Endothelial cell of umbilical vein (primary cell): ENCODE results near the gene HRH2. TPM values are rescaled to one million over a fixed set of nuclear protein-coding genes. Genes with fewer than 3 reads are reported as not detected.

Experiments
- BruUV-seq: library from RNA; stranded (reverse); fragments of 400-500 nt; replicated peaks from 2 replicates; lab custom pipeline; 2021; lab: Mats Ljungman, UMichigan
- CTCF ChIA-PET: fragments of 300-600, 350-600 bp; sonication (Branson Sonifier 250); formaldehyde crosslinking; loops from one replicate; lab custom pipeline; 2021; ENCODE audit warnings: antibody characterized with exemption, inconsistent platforms; lab: Charles Lee
- POLR2A ChIA-PET: fragments of 300-600, 350-600 bp; sonication (Branson Sonifier 250); formaldehyde crosslinking; loops from one replicate; lab custom pipeline; 2021; ENCODE audit warnings: antibody characterized with exemption, inconsistent platforms; lab: Charles Lee
- DNase-seq: peaks from one replicate; pipeline ENCODE4 v3.0.0-alpha.2; 2011; ENCODE audit warnings: low read depth, low spot score
- FAIRE-seq: peaks from 2 replicates; lab custom pipeline; 2011; peaks lifted over from hg19 to GRCh38; lab: Jason Lieb, UNC
- H2AFZ ChIP-seq: 2 replicates; pipeline ENCODE4 v1.6.0; 2012; ENCODE audit warnings: low read depth, low read length, control low read depth, inconsistent platforms
- H3K27ac ChIP-seq: 2 replicates; pipeline ENCODE4 v1.5.1; 2011; ENCODE audit warnings: low read depth, mild to moderate bottlenecking, control low read depth, low read length, moderate library complexity; ENCODE audit not compliant: insufficient read depth
- H3K27me3 ChIP-seq, 2 experiments: 2 replicates each; pipeline versions ENCODE4 v1.6.0 to v1.6.1; 2011; ENCODE audit warnings: low read length in 2 of 2, mixed read lengths in 1 of 2; ENCODE audit not compliant: control insufficient read depth in 2 of 2, insufficient read depth in 2 of 2
- H3K36me3 ChIP-seq, 2 experiments: 2 replicates in 1 of 2; 3 replicates in 1 of 2; pipeline ENCODE4 v1.5.1; 2011; ENCODE audit warnings: low read length in 2 of 2, mild to moderate bottlenecking in 1 of 2, moderate library complexity in 1 of 2; ENCODE audit not compliant: control insufficient read depth in 2 of 2, insufficient read depth in 2 of 2; ENCODE audit errors: extremely low read depth in 1 of 2
- H3K4me1 ChIP-seq: 3 replicates; pipeline ENCODE4 v1.5.1; 2011; ENCODE audit warnings: mild to moderate bottlenecking, low read length; ENCODE audit not compliant: control insufficient read depth, insufficient read depth; ENCODE audit errors: extremely low read depth
- H3K4me2 ChIP-seq: 2 replicates; pipeline ENCODE4 v1.6.1; 2011; ENCODE audit warnings: low read length, control low read depth, mixed read lengths; ENCODE audit not compliant: insufficient read depth
- H3K4me3 ChIP-seq, 3 experiments: fragments of 200-600 bp in 1 of 3; sonication (generic), shearing (Covaris generic) in 1 of 3; replicated peaks in 1 of 3; 2 replicates each; pipeline ENCODE4 v1.5.1; 2011 to 2016; ENCODE audit warnings: control low read depth in 3 of 3, low read length in 3 of 3, mild to moderate bottlenecking in 2 of 3, inconsistent platforms in 1 of 3, low read depth in 1 of 3, moderate library complexity in 1 of 3; ENCODE audit not compliant: insufficient read depth in 1 of 3
- H3K79me2 ChIP-seq: 2 replicates; pipeline ENCODE4 v1.6.0; 2012; ENCODE audit warnings: low read length, inconsistent platforms; ENCODE audit not compliant: control insufficient read depth, insufficient read depth
- H3K9ac ChIP-seq: replicated peaks from 2 replicates; pipeline ENCODE3; 2011; ENCODE audit warnings: low read length, control low read depth; ENCODE audit not compliant: insufficient read depth; ENCODE audit errors: extremely low read depth
- H3K9me1 ChIP-seq: replicated peaks from 3 replicates; pipeline ENCODE4 v1.6.0; 2011; ENCODE audit warnings: mild to moderate bottlenecking, low read length; ENCODE audit not compliant: control insufficient read depth, insufficient read depth; ENCODE audit errors: extremely low read depth
- H3K9me3 ChIP-seq: replicated peaks from 2 replicates; pipeline ENCODE4 v1.5.1; 2012; ENCODE audit warnings: low read length, inconsistent platforms; ENCODE audit not compliant: control insufficient read depth, insufficient read depth
- H4K20me1 ChIP-seq: replicated peaks from 2 replicates; pipeline ENCODE3; 2011; ENCODE audit warnings: mild to moderate bottlenecking, low read length; ENCODE audit not compliant: control insufficient read depth, insufficient read depth; ENCODE audit errors: extremely low read depth
- CTCF ChIP-seq, 2 donors: IDR thresholded peaks; 1 replicate in 1 of 2; 2 replicates in 1 of 2; pipeline ENCODE4 v1.5.1; 2011; ENCODE audit warnings: low read length in 2 of 2, mild to moderate bottlenecking in 2 of 2, moderate library complexity in 2 of 2, control low read depth in 1 of 2, inconsistent platforms in 1 of 2, low read depth in 1 of 2; ENCODE audit not compliant: insufficient read depth in 1 of 2; ENCODE audit errors: extremely low read depth in 1 of 2
- MAX ChIP-seq: IDR thresholded peaks from 2 replicates; pipeline ENCODE4 v1.6.1; 2011; ENCODE audit not compliant: insufficient read depth, insufficient read length
- POLR2AphosphoS5 ChIP-seq: IDR thresholded peaks from 2 replicates; pipeline ENCODE4 v1.6.1; 2012; ENCODE audit warnings: low read depth, mild to moderate bottlenecking, control low read depth, low read length, moderate library complexity; ENCODE audit not compliant: insufficient read depth
- dilution Hi-C: fragments of 300-500 bp; cut with MboI; formaldehyde crosslinking; loops from one replicate; pipeline ENCODE4 v1.15.0; 2019; ENCODE audit warnings: low sequenced_read_pairs; ENCODE audit not compliant: extremely low pct_ligation_motif_present
- intact Hi-C: fragments of 100-400 bp; cut with micrococcal nuclease; formaldehyde crosslinking; loops from one replicate; pipeline ENCODE4 v1.10.0; 2022
- polyA plus RNA-seq, 4 experiments: library from polyadenylated mRNA; depleted of rRNA in 3 of 4; stranded (reverse) in 3 of 4; unstranded in 1 of 4; fragments of >200 nt; gene quantifications; 2 replicates each; pipeline versions ENCODE4 v1.2.1 to v1.2.3, GENCODE V29; 2011 to 2012; ENCODE audit warnings: missing spikeins in 1 of 4
- total RNA-seq: library from RNA; stranded (reverse); gene quantifications from 2 replicates; pipeline ENCODE4 v1.2.3, GENCODE V29; 2021

HRH2 gene
- total and polyA plus RNA-seq, 2 donors (not counting 3 experiments of a cell fraction or from before 2014, with no cell fraction given) = not detected

GRCh38 chr5:175692235-175692995, 34.5 kb downstream of the HRH2 start:
- no peak overlapping the region for H2AFZ ChIP-seq
- H3K27me3 ChIP-seq = no peaks in the 10 kb centered on the region
- no peak overlapping the region for H3K4me3 ChIP-seq
- BruUV-seq = no TSS peak
- TF ChIP-seq MAX = no peak
- no peak for TF ChIP-seq CTCF (IDR thresholded peaks at IDR 0.05; ENCODE audit: extremely low read depth in 1 of 2, insufficient read depth in 1 of 2, low read depth in 1 of 2, low read length in 2 of 2)
- TF ChIP-seq POLR2AphosphoS5 = no peak
- no peak overlapping the region for H3K4me2 ChIP-seq
- no peak for DNase-seq
- intact Hi-C loops (no loop called here), dilution Hi-C loops (no loop called here)
- H3K36me3 ChIP-seq = no peaks in the 10 kb centered on the region
- peaks cover 2% of the 10 kb centered on the region for H3K9me3 ChIP-seq
- FAIRE-seq = no peak
- no peaks in the 10 kb centered on the region for H3K9me1 ChIP-seq
- CTCF ChIA-PET = no interaction called here
- no peak overlapping the region for H3K27ac ChIP-seq
- no peaks in the 10 kb centered on the region for H3K4me1 ChIP-seq
- H4K20me1 ChIP-seq = no peaks in the 10 kb centered on the region
- POLR2A ChIA-PET = no interaction called here
- no peaks in the 10 kb centered on the region for H3K79me2 ChIP-seq
- no peak overlapping the region for H3K9ac ChIP-seq
